22Rv1 (cell line): ENCODE data around the gene GCFC2.

Experiments used
- ZFX ChIP-seq: fragments of 450-650 bp; IDR thresholded peaks from 2 replicates; pipeline ENCODE4 v1.6.1; 2017; ENCODE audit warnings: antibody characterized with exemption, borderline replicate concordance
- TF ChIP-seq, protein P1 (sequence below): fragments of 450-650 bp; IDR thresholded peaks from 2 replicates; pipeline ENCODE4 v1.5.1; 2017; ENCODE audit warnings: mild to moderate bottlenecking

- TF ChIP-seq, protein P1, sequence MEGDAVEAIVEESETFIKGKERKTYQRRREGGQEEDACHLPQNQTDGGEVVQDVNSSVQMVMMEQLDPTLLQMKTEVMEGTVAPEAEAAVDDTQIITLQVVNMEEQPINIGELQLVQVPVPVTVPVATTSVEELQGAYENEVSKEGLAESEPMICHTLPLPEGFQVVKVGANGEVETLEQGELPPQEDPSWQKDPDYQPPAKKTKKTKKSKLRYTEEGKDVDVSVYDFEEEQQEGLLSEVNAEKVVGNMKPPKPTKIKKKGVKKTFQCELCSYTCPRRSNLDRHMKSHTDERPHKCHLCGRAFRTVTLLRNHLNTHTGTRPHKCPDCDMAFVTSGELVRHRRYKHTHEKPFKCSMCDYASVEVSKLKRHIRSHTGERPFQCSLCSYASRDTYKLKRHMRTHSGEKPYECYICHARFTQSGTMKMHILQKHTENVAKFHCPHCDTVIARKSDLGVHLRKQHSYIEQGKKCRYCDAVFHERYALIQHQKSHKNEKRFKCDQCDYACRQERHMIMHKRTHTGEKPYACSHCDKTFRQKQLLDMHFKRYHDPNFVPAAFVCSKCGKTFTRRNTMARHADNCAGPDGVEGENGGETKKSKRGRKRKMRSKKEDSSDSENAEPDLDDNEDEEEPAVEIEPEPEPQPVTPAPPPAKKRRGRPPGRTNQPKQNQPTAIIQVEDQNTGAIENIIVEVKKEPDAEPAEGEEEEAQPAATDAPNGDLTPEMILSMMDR = no peak
- no peak for TF ChIP-seq ZFX
Observed at GRCh38 chr2:75612862-75613243, 97.9 kb downstream of the GCFC2 start.
